H1 (cell line): ENCODE measurements around the gene TSEN34. TPM values are rescaled to one million over a fixed set of nuclear protein-coding genes. Genes with fewer than 3 reads are reported as not detected.
A peak's percentile ranks its signal among the peaks of the same experiment; 100 is the strongest.

ENCODE experiments used
- CTCF ChIA-PET: fragments of 300-600 bp; sonication (Branson Sonifier 250); formaldehyde crosslinking; loops from one replicate; lab custom pipeline; 2021; ENCODE audit not compliant: partially characterized antibody; lab: Charles Lee
- POLR2A ChIA-PET: fragments of 300-600 bp; sonication (Branson Sonifier 250); formaldehyde crosslinking; loops from one replicate; lab custom pipeline; 2021; ENCODE audit warnings: inconsistent platforms; ENCODE audit not compliant: partially characterized antibody; lab: Charles Lee
- DNase-seq, 2 experiments: peaks; one replicate each; pipeline versions ENCODE4 v3.0.0 to v3.0.0-alpha.2; 2010 to 2022; ENCODE audit warnings: low spot score in 2 of 2, low read depth in 1 of 2, mixed read lengths in 1 of 2
- FAIRE-seq: peaks from 2 replicates; lab custom pipeline; 2011; peaks lifted over from hg19 to GRCh38; lab: Jason Lieb, UNC
- H2AFZ ChIP-seq: 2 replicates; pipeline ENCODE4 v1.8.1; 2012; ENCODE audit warnings: low read length, inconsistent platforms
- H2AK5ac ChIP-seq: 2 replicates; pipeline ENCODE4 v1.6.1; 2013; ENCODE audit warnings: low read depth, low read length
- H2BK120ac ChIP-seq: replicated peaks from 2 replicates; pipeline ENCODE3; 2013; ENCODE audit warnings: low read depth, low read length, inconsistent platforms
- H2BK12ac ChIP-seq: 2 replicates; pipeline ENCODE4 v1.6.1; 2013; ENCODE audit warnings: low read depth, low read length
- H2BK15ac ChIP-seq: 2 replicates; pipeline ENCODE4 v1.6.1; 2013; ENCODE audit warnings: low read length
- H2BK20ac ChIP-seq: 2 replicates; pipeline ENCODE4 v1.6.1; 2013; ENCODE audit warnings: low read length
- H2BK5ac ChIP-seq: 2 replicates; pipeline ENCODE4 v1.6.1; 2013; ENCODE audit warnings: low read depth, low read length
- H3K14ac ChIP-seq: 2 replicates; pipeline ENCODE4 v1.6.1; 2013; ENCODE audit warnings: inconsistent platforms; ENCODE audit not compliant: insufficient read length
- H3K18ac ChIP-seq: 2 replicates; pipeline ENCODE4 v1.6.1; 2013; ENCODE audit warnings: low read length; ENCODE audit errors: extremely low read depth
- H3K23ac ChIP-seq: 2 replicates; pipeline ENCODE4 v1.6.1; 2013; ENCODE audit warnings: inconsistent platforms; ENCODE audit not compliant: insufficient read length
- H3K23me2 ChIP-seq: 2 replicates; pipeline ENCODE4 v1.6.1; 2013; ENCODE audit warnings: low read depth, low read length
- H3K27ac ChIP-seq: 2 replicates; pipeline ENCODE4 v1.6.1; 2011; ENCODE audit warnings: low read depth, low read length, inconsistent platforms
- H3K27me3 ChIP-seq, 4 experiments: replicated peaks in 1 of 4; 1 replicate in 1 of 4; 2 replicates in 3 of 4; pipeline versions ENCODE4 v1.6.1 to v1.8.1; 2011 to 2013; ENCODE audit warnings: low read length in 3 of 4, mild to moderate bottlenecking in 3 of 4, inconsistent platforms in 2 of 4, mixed read lengths in 2 of 4, moderate library complexity in 1 of 4; ENCODE audit not compliant: control insufficient read depth in 3 of 4, insufficient read depth in 3 of 4; ENCODE audit errors: extremely low read depth in 1 of 4
- H3K36me3 ChIP-seq, 4 experiments: 2 replicates each; pipeline versions ENCODE4 v1.6.1 to v1.8.1; 2011 to 2013; ENCODE audit warnings: mild to moderate bottlenecking in 4 of 4, low read length in 3 of 4, moderate library complexity in 2 of 4, control low read depth in 1 of 4, inconsistent platforms in 1 of 4; ENCODE audit not compliant: insufficient read depth in 4 of 4, control insufficient read depth in 2 of 4
- H3K4ac ChIP-seq: replicated peaks from 2 replicates; pipeline ENCODE3; 2013; ENCODE audit warnings: low read length, low read depth, mixed read lengths, inconsistent platforms; ENCODE audit not compliant: insufficient read length
- H3K4me1 ChIP-seq, 4 experiments: replicated peaks in 1 of 4; 1 replicate in 1 of 4; 2 replicates in 3 of 4; pipeline versions ENCODE4 v1.6.1 to v1.8.1; 2011 to 2013; ENCODE audit warnings: low read length in 3 of 4, inconsistent platforms in 2 of 4, mixed read lengths in 1 of 4; ENCODE audit not compliant: insufficient read depth in 4 of 4, control insufficient read depth in 3 of 4
- H3K4me2 ChIP-seq, 2 experiments: 2 replicates each; pipeline versions ENCODE4 v1.6.1 to v1.8.1; 2011 to 2013; ENCODE audit warnings: low read depth in 2 of 2, low read length in 2 of 2, control low read depth in 1 of 2, inconsistent platforms in 1 of 2, mild to moderate bottlenecking in 1 of 2; ENCODE audit not compliant: insufficient read depth in 1 of 2
- H3K4me3 ChIP-seq, 4 experiments: fragments of 200-600, 300-600 bp in 1 of 4; sonication (generic), shearing (Covaris generic), sonication (Bioruptor Twin) in 1 of 4; 2 replicates each; pipeline versions ENCODE4 v1.5.1 to v1.8.1; 2011 to 2016; ENCODE audit warnings: low read length in 4 of 4, low read depth in 3 of 4, control low read depth in 2 of 4, inconsistent platforms in 2 of 4, mild to moderate bottlenecking in 2 of 4, mixed read lengths in 1 of 4, moderate library complexity in 1 of 4; ENCODE audit not compliant: insufficient read depth in 2 of 4; ENCODE audit errors: extremely low read depth in 1 of 4
- H3K56ac ChIP-seq: replicated peaks from 2 replicates; pipeline ENCODE3; 2013; ENCODE audit warnings: low read depth, mild to moderate bottlenecking, mixed read lengths, low read length, inconsistent platforms; ENCODE audit not compliant: insufficient read length
- H3K79me1 ChIP-seq: 2 replicates; pipeline ENCODE4 v1.6.1; 2013; ENCODE audit warnings: low read depth, low read length, control low read depth
- H3K79me2 ChIP-seq, 2 experiments: 2 replicates each; pipeline versions ENCODE4 v1.6.1 to v1.8.1; 2012 to 2013; ENCODE audit warnings: low read length in 2 of 2, mild to moderate bottlenecking in 2 of 2, inconsistent platforms in 1 of 2; ENCODE audit not compliant: insufficient read depth in 2 of 2, control insufficient read depth in 1 of 2
- H3K9ac ChIP-seq, 4 experiments: replicated peaks in 1 of 4; 1 replicate in 1 of 4; 2 replicates in 3 of 4; pipeline versions ENCODE4 v1.6.1 to v1.8.1; 2011 to 2013; ENCODE audit warnings: low read depth in 3 of 4, low read length in 3 of 4, control low read depth in 2 of 4, mild to moderate bottlenecking in 2 of 4, moderate library complexity in 2 of 4, inconsistent platforms in 1 of 4; ENCODE audit errors: extremely low read depth in 1 of 4
- H3K9me3 ChIP-seq, 2 experiments: 2 replicates each; pipeline versions ENCODE4 v1.6.1 to v1.8.1; 2012 to 2013; ENCODE audit warnings: mild to moderate bottlenecking in 2 of 2, moderate library complexity in 2 of 2, control low read depth in 1 of 2, inconsistent platforms in 1 of 2, low read depth in 1 of 2, low read length in 1 of 2, mixed read lengths in 1 of 2; ENCODE audit not compliant: insufficient read depth in 2 of 2
- H4K20me1 ChIP-seq, 2 experiments: replicated peaks in 1 of 2; 2 replicates each; pipeline versions ENCODE3 to v1.8.1; 2011 to 2013; ENCODE audit warnings: inconsistent platforms in 2 of 2, low read length in 2 of 2, mild to moderate bottlenecking in 1 of 2; ENCODE audit not compliant: insufficient read depth in 2 of 2, control insufficient read depth in 1 of 2
- H4K5ac ChIP-seq: 2 replicates; pipeline ENCODE4 v1.6.1; 2013; ENCODE audit warnings: low read length, low read depth, mixed read lengths, inconsistent platforms; ENCODE audit not compliant: insufficient read length
- H4K8ac ChIP-seq: 2 replicates; pipeline ENCODE4 v1.8.0; 2013; ENCODE audit warnings: mild to moderate bottlenecking, moderate library complexity, low read length, inconsistent platforms; ENCODE audit not compliant: insufficient read depth; ENCODE audit errors: extremely low read depth
- H4K91ac ChIP-seq: replicated peaks from 2 replicates; pipeline ENCODE3; 2013; ENCODE audit warnings: low read length, mixed read lengths, inconsistent platforms; ENCODE audit not compliant: insufficient read length
- E2F6 ChIP-seq: IDR thresholded peaks from 2 replicates; pipeline ENCODE4 v1.6.1; 2012; ENCODE audit warnings: inconsistent platforms
- EZH2 ChIP-seq: fragments of 200-600 bp; sonication (generic); IDR thresholded peaks from 2 replicates; pipeline ENCODE4 v1.7.1; 2012; ENCODE audit warnings: low read depth, mild to moderate bottlenecking, moderate library complexity, low read length, inconsistent platforms; ENCODE audit not compliant: severe bottlenecking
- GABPA ChIP-seq: IDR thresholded peaks from 2 replicates; pipeline ENCODE4 v1.6.1; 2011; ENCODE audit warnings: mild to moderate bottlenecking, low read length, moderate library complexity, borderline replicate concordance; ENCODE audit not compliant: insufficient read depth
- JUND ChIP-seq: IDR thresholded peaks from 2 replicates; pipeline ENCODE4 v1.6.1; 2011; ENCODE audit warnings: mild to moderate bottlenecking, improper control_type of control experiment, low read length
- RBBP5 ChIP-seq: IDR thresholded peaks from 2 replicates; pipeline ENCODE4 v1.7.1; 2012; ENCODE audit warnings: low read depth, mild to moderate bottlenecking, inconsistent platforms, low read length, moderate library complexity, borderline replicate concordance
- SAP30 ChIP-seq: fragments of 300-600 bp; sonication (generic); IDR thresholded peaks from 2 replicates; pipeline ENCODE4 v1.7.1; 2012; ENCODE audit warnings: low read length, moderate library complexity, mild to moderate bottlenecking, inconsistent platforms; ENCODE audit not compliant: insufficient read depth, insufficient replicate concordance
- SP1 ChIP-seq: IDR thresholded peaks from 2 replicates; pipeline ENCODE4 v1.6.1; 2011; ENCODE audit warnings: low read depth, low read length
- SUZ12 ChIP-seq: fragments of 200-600 bp; sonication (generic); IDR thresholded peaks from 2 replicates; pipeline ENCODE4 v1.6.1; 2012; ENCODE audit warnings: mild to moderate bottlenecking, inconsistent platforms, low read length, moderate library complexity, mixed read lengths
- TAF1 ChIP-seq: IDR thresholded peaks from 2 replicates; pipeline ENCODE4 v1.6.1; 2011; ENCODE audit warnings: mild to moderate bottlenecking, low read depth, low read length
- TEAD4 ChIP-seq: IDR thresholded peaks from 2 replicates; pipeline ENCODE4 v1.6.1; 2012; ENCODE audit warnings: low read depth, low read length, inconsistent platforms, mixed read lengths
- ZNF274 ChIP-seq: IDR thresholded peaks from 2 replicates; pipeline ENCODE4 v1.7.0; 2012; ENCODE audit warnings: low read length, borderline replicate concordance; ENCODE audit errors: extremely low read depth
- WGBS, 2 experiments: shearing (Covaris generic) in 1 of 2; methylation state at CpG; one replicate each; pipeline versions ENCODE4 v1.1.6 to v1.1.7; 2013 to 2015; ENCODE audit warnings: low lambda C conversion rate in 2 of 2, mixed read lengths in 2 of 2, inconsistent platforms in 1 of 2, low coverage in 1 of 2, missing lambda C conversion rate in 1 of 2; ENCODE audit not compliant: insufficient replicate concordance in 2 of 2, insufficient coverage in 1 of 2, insufficient read length in 1 of 2; ENCODE audit errors: extremely low coverage in 1 of 2, missing lambda C conversion rate in 1 of 2; 5-methylcytosine and 5-hydroxymethylcytosine counted together
- polyA plus RNA-seq, 7 experiments: library from polyadenylated mRNA; depleted of rRNA in 3 of 7; stranded (reverse) in 5 of 7; unstranded in 2 of 7; fragments of >200 nt in 5 of 7; fragments of 200-250 nt in 2 of 7; gene quantifications; 1 replicate in 5 of 7; 2 replicates in 1 of 7; 4 replicates in 1 of 7; pipeline versions ENCODE4 v1.2.1 to v1.2.3, GENCODE V29; 2011 to 2013; ENCODE audit warnings: missing spikeins in 2 of 7, mixed read lengths in 2 of 7
- total RNA-seq: library from RNA; stranded (reverse); fragmentation: NEBNext Ultra II Directional; extraction: Animal tissue kit (Norgen Biotek cat#: 25700); gene quantifications from 2 replicates; pipeline ENCODE4 v1.2.1, GENCODE V29; 2021

TSEN34 gene
- total and polyA plus RNA-seq, 2 of the 8 experiments (the other 6 are each of a cell fraction or from before 2014, with no cell fraction given), result 22.5 to 52.3 TPM

GRCh38 chr19:54190503-54191010 lies 551 bp upstream of the TSEN34 start:
- POLR2A ChIA-PET, result interaction anchor here (1.0 to 28.7 kb wide), 7 partner anchors 11 to 76 kb away, joined by 3 to 909 read pairs (median 7); partner anchors contain the start of genes CNOT3, PRPF31, RPS9 and TFPT
- no peak for TF ChIP-seq EZH2
- no peak for TF ChIP-seq ZNF274
- TF ChIP-seq SUZ12, result no peak
- TF ChIP-seq E2F6, result 0 out of 2 replicates have a peak, but pooled peaks have one; percentile 4
- no peak for TF ChIP-seq TEAD4
- peak; percentile 4; the same call in 1 of the 2 replicates for TF ChIP-seq SP1
- no peak for TF ChIP-seq RBBP5
- TF ChIP-seq TAF1, result no peak
- peak; percentile 68 for TF ChIP-seq SAP30
- no peak for TF ChIP-seq GABPA
- TF ChIP-seq JUND, result no peak

More at GRCh38 chr19:54190503-54191010, 551 bp upstream of the TSEN34 start:
- 1% methylated on average over 30 of the region's 56 CpGs; no CpG with 5 or more reads in 1 of the 2 experiments for WGBS, 2 experiments
- Histone ChIP-seq H3K23me2 (peaks cover 11% of the 10 kb centered on the region), H3K36me3 (peaks cover 4 to 21% (median 7%) of the 10 kb centered on the region in 4 experiments; a peak in 7 of 8 replicates), H3K4me3 (peak overlapping the region; percentile 62 to 91 (median 75)), H3K4me2 (peak overlapping the region; percentile 77 to 97), H2BK15ac (no peak overlapping the region), H3K79me1 (peaks cover 13% of the 10 kb centered on the region), H2BK5ac (peak overlapping the region; percentile 100), H3K79me2 (peaks cover 3 to 32% of the 10 kb centered on the region in 2 experiments; a peak in 3 of 4 replicates), H2BK120ac (no peak overlapping the region), H3K18ac (peak overlapping the region; percentile 99; the same call in 1 of the 2 replicates), H3K9me3 (no peaks in the 10 kb centered on the region), H2BK12ac (peak overlapping the region; percentile 100; the same call in 1 of the 2 replicates), H4K5ac (peak overlapping the region; percentile 97), H2AK5ac (no peak overlapping the region), H2AFZ (peak overlapping the region; percentile 34; the same call in 1 of the 2 replicates), H3K27ac (peak overlapping the region; percentile 99), H4K91ac (peak overlapping the region; percentile 98), H3K14ac (peak overlapping the region; percentile 87), H3K23ac (no peak overlapping the region), H2BK20ac (no peak overlapping the region), H4K20me1 (peaks cover 0 to 7% of the 10 kb centered on the region in 2 experiments), H3K4me1 (peaks cover 3 to 12% (median 7%) of the 10 kb centered on the region in 4 experiments; a peak in 5 of 7 replicates), H3K9ac (peak overlapping the region; percentile 67 to 99 (median 93)), H3K27me3 (no peaks in the 10 kb centered on the region), H3K56ac (peak overlapping the region; percentile 99), H4K8ac (peak overlapping the region; percentile 99), H3K4ac (peak overlapping the region; percentile 99)
- CTCF ChIA-PET, result interaction anchor here (0.7 to 1.4 kb wide), 2 partner anchors 11 kb away, joined by 3 read pairs; no protein-coding TSS in a partner anchor
- DNase-seq, result peak; percentile 99
- FAIRE-seq, result peak; percentile 32
